ENCODE results near the gene KISS1R. TPM values are rescaled to one million over a fixed set of nuclear protein-coding genes. Genes with fewer than 3 reads are reported as not detected.

KISS1R gene
- total RNA-seq, 2 donors from 2014 or later = 3.3 TPM; not detected in 1

- H3K4me3 ChIP-seq = no peak overlapping the region
- no peaks in the 10 kb centered on the region for H3K9me3 ChIP-seq
- ATAC-seq (peak; percentile 60), DNase-seq (peak; percentile 47 to 64 (median 62))
- H3K27me3 ChIP-seq = no peaks in the 10 kb centered on the region
- TF ChIP-seq CTCF (IDR thresholded peaks at IDR 0.05) (no peak), POLR2A (IDR thresholded peaks at IDR 0.05) (peak in 1 of 3 donors; percentile 49)
- intact Hi-C loops (cut with DNase I) = no loop called here
- no peaks in the 10 kb centered on the region for H3K36me3 ChIP-seq (replicated peaks in 1 of 2; ENCODE audit: insufficient read depth in 1 of 2, low read depth in 2 of 2)
- peaks cover 53% of the 10 kb centered on the region for H3K4me1 ChIP-seq
- 0 to 12% methylated on average over 7 to 21 of the region's 21 CpGs for WGBS, 2 donors
- peak overlapping the region; percentile 36 to 84 (median 72) for H3K27ac ChIP-seq
Measured at GRCh38 chr19:952680-953444, 35.7 kb downstream of the KISS1R start.

- no peak overlapping the region for H3K4me3 ChIP-seq
- TF ChIP-seq POLR2A (IDR thresholded peaks at IDR 0.05) = no peak
- no peak for TF ChIP-seq CTCF (IDR thresholded peaks at IDR 0.05)
- no peaks in the 10 kb centered on the region for H3K27me3 ChIP-seq
- intact Hi-C loops (cut with DNase I) = no loop called here
- no peaks in the 10 kb centered on the region for H3K9me3 ChIP-seq
- DNase-seq (no peak), ATAC-seq (no peak)
- H3K4me1 ChIP-seq = peaks cover 53% of the 10 kb centered on the region
- peak overlapping the region in 3 of 4 donors; percentile 67 to 84 (median 77) for H3K27ac ChIP-seq
- no peaks in the 10 kb centered on the region for H3K36me3 ChIP-seq (replicated peaks in 1 of 2; ENCODE audit: insufficient read depth in 1 of 2, low read depth in 2 of 2)
- WGBS, 2 donors = 69 to 70% methylated on average over 25 to 28 of the region's 33 CpGs
Measured at GRCh38 chr19:953445-954271, 36.5 kb downstream of the KISS1R start.

GRCh38 chr19:954272-954671 lies 37.1 kb downstream of the KISS1R start:
- peaks cover 53% of the 10 kb centered on the region for H3K4me1 ChIP-seq
- H3K9me3 ChIP-seq = no peaks in the 10 kb centered on the region
- DNase-seq = no peak
- intact Hi-C loops (cut with DNase I) = no loop called here
- no peaks in the 10 kb centered on the region for H3K36me3 ChIP-seq (replicated peaks in 1 of 2; ENCODE audit: insufficient read depth in 1 of 2, low read depth in 2 of 2)
- H3K27me3 ChIP-seq = no peaks in the 10 kb centered on the region
- TF ChIP-seq POLR2A (IDR thresholded peaks at IDR 0.05) (no peak), CTCF (IDR thresholded peaks at IDR 0.05) (no peak)
- peak overlapping the region in 2 of 4 donors; percentile 84 to 91 for H3K27ac ChIP-seq
- 62 to 100% methylated on average over 1 to 14 of the region's 14 CpGs for WGBS, 2 donors
- H3K4me3 ChIP-seq = no peak overlapping the region
- no peak for ATAC-seq

- 83 to 85% methylated on average over 17 to 30 of the region's 43 CpGs for WGBS, 2 donors
- no peaks in the 10 kb centered on the region for H3K36me3 ChIP-seq (replicated peaks in 1 of 2; ENCODE audit: insufficient read depth in 1 of 2, low read depth in 2 of 2)
- no peak for TF ChIP-seq POLR2A (IDR thresholded peaks at IDR 0.05)
- no peak for TF ChIP-seq CTCF (IDR thresholded peaks at IDR 0.05)
- H3K27me3 ChIP-seq = no peaks in the 10 kb centered on the region
- H3K4me3 ChIP-seq = no peak overlapping the region
- intact Hi-C loops (cut with DNase I) = no loop called here
- DNase-seq (no peak), ATAC-seq (no peak)
- peak overlapping the region in 2 of 4 donors; percentile 84 to 91 for H3K27ac ChIP-seq
- peaks cover 53% of the 10 kb centered on the region for H3K4me1 ChIP-seq
- H3K9me3 ChIP-seq = no peaks in the 10 kb centered on the region
Measured at GRCh38 chr19:954672-955494, 37.8 kb downstream of the KISS1R start.
